ENCODE results near the gene DCAF6. TPM values are rescaled to one million over a fixed set of nuclear protein-coding genes. Genes with fewer than 3 reads are reported as not detected.
"Not testable (repeated sequence)": the region's sequence is repeated elsewhere in the genome, so short reads cannot be mapped to it uniquely, and the experiment has no call there.

DCAF6 gene, protein sequence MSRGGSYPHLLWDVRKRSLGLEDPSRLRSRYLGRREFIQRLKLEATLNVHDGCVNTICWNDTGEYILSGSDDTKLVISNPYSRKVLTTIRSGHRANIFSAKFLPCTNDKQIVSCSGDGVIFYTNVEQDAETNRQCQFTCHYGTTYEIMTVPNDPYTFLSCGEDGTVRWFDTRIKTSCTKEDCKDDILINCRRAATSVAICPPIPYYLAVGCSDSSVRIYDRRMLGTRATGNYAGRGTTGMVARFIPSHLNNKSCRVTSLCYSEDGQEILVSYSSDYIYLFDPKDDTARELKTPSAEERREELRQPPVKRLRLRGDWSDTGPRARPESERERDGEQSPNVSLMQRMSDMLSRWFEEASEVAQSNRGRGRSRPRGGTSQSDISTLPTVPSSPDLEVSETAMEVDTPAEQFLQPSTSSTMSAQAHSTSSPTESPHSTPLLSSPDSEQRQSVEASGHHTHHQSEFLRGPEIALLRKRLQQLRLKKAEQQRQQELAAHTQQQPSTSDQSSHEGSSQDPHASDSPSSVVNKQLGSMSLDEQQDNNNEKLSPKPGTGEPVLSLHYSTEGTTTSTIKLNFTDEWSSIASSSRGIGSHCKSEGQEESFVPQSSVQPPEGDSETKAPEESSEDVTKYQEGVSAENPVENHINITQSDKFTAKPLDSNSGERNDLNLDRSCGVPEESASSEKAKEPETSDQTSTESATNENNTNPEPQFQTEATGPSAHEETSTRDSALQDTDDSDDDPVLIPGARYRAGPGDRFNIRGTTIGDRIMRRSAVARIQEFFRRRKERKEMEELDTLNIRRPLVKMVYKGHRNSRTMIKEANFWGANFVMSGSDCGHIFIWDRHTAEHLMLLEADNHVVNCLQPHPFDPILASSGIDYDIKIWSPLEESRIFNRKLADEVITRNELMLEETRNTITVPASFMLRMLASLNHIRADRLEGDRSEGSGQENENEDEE
- total RNA-seq (100 to 1,000 TPM; 160 to 199 TPM), polyA plus RNA-seq (ENCODE audit: insufficient read depth, low read depth, low replicate concordance) (173 TPM)
- long read RNA-seq, donor 1, partial matches to known transcripts = 13 of 19 reads
- long read RNA-seq, donor 1, other reads (novel, unspliced or antisense) = 0 of 19 reads
- long read RNA-seq, donor 2, partial matches to known transcripts = 0 of 3 reads
- long read RNA-seq, donor 2, other reads (novel, unspliced or antisense) = 0 of 3 reads

DNA sequence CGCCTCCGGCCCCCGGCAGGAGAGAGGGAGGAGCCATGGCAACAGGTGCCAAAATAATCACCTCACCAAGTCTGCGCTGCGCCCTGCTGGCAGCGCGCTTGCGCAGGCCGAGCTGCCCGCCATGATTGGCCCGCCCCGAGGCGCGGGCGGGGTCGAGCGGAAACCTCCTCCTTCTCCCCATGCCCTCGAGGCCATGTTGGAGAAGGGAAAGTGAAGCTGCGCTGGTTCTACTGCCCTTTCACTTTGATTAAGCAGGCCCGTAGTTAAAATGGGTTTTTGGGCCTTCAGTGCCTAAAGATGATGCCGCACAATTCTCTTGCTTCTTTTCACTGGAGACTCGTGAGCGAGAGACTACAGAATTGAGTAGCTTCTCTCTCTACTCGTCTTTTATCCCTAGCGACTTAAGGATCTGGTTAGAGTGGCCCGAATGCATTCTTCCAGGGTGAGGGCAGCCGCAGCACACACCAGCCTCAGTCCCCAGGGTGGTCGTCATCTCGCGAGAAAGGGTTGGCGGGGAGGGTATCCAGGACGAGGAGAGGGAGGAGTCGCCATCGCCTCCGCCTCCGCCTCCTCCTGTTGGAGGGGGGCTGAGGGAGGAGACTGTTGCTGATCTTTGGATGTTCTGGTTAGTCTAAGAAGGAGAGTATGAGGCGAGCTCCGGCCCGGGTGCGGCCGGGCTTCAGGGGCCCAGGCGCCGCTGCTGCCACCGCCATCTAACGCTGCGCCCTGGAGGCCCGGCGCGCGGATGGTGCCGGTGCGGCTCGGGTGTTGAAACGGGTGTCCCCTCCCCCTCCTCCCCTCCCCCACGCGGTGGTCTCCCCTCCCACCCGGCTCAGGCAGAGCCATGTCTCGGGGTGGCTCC lies at the start of gene DCAF6:
Gene DCAF6, plus strand, starts transcription at position 616 of the 862 bp plus-strand sequence. Its CDS starts 229 bp downstream, at position 845.
- DNase-seq = peak; percentile 97
- no peaks in the 10 kb centered on the region for H3K27me3 ChIP-seq
- H3K4me3 ChIP-seq = peak within 1 kb of the TSS; percentile 94 to 96
- TF ChIP-seq, protein P1, sequence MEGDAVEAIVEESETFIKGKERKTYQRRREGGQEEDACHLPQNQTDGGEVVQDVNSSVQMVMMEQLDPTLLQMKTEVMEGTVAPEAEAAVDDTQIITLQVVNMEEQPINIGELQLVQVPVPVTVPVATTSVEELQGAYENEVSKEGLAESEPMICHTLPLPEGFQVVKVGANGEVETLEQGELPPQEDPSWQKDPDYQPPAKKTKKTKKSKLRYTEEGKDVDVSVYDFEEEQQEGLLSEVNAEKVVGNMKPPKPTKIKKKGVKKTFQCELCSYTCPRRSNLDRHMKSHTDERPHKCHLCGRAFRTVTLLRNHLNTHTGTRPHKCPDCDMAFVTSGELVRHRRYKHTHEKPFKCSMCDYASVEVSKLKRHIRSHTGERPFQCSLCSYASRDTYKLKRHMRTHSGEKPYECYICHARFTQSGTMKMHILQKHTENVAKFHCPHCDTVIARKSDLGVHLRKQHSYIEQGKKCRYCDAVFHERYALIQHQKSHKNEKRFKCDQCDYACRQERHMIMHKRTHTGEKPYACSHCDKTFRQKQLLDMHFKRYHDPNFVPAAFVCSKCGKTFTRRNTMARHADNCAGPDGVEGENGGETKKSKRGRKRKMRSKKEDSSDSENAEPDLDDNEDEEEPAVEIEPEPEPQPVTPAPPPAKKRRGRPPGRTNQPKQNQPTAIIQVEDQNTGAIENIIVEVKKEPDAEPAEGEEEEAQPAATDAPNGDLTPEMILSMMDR (IDR thresholded peaks at IDR 0.05) = no peak
- peak; percentile 41 for TF ChIP-seq POLR2A (IDR thresholded peaks at IDR 0.05)
- no peaks in the 10 kb centered on the region for H3K36me3 ChIP-seq (ENCODE audit: low read depth, missing control alignments)
- peak within 1 kb of the TSS; percentile 94 to 99 for H3K27ac ChIP-seq
- H3K4me1 ChIP-seq = peaks cover 22% of the 10 kb centered on the region
- H3K9me3 ChIP-seq = no peaks in the 10 kb centered on the region
- intact Hi-C loops (cut with DNase I; ENCODE audit: low total_unique reads) = no loop called here
- WGBS, 2 donors = 0 to 1% methylated on average over 29 to 52 of the region's 58 CpGs

GRCh38 chr1:167887187-167887586 lies 49.3 kb upstream of the DCAF6 start:
- H3K9me3 ChIP-seq; H3K27me3 ChIP-seq; H3K27ac ChIP-seq; DNase-seq; H3K4me1 ChIP-seq; H3K36me3 ChIP-seq (ENCODE audit: low read depth, missing control alignments); H3K4me3 ChIP-seq; intact Hi-C loops (cut with DNase I; ENCODE audit: low total_unique reads): not testable (repeated sequence)
- WGBS, 2 donors = 88 to 97% methylated on average over 2 of the region's 2 CpGs

GRCh38 chr1:167890400-167890799 lies 46.1 kb upstream of the DCAF6 start:
- Histone ChIP-seq H3K9me3 (no peaks in the 10 kb centered on the region), H3K4me1 (no peaks in the 10 kb centered on the region), H3K36me3 (ENCODE audit: low read depth, missing control alignments) (no peaks in the 10 kb centered on the region), H3K4me3 (no peak overlapping the region), H3K27me3 (no peaks in the 10 kb centered on the region), H3K27ac (no peak overlapping the region)
- TF ChIP-seq, protein P1 (IDR thresholded peaks at IDR 0.05) = no peak
- TF ChIP-seq POLR2A (IDR thresholded peaks at IDR 0.05) = no peak
- DNase-seq = no peak
- intact Hi-C loops (cut with DNase I; ENCODE audit: low total_unique reads) = no loop called here

DNA sequence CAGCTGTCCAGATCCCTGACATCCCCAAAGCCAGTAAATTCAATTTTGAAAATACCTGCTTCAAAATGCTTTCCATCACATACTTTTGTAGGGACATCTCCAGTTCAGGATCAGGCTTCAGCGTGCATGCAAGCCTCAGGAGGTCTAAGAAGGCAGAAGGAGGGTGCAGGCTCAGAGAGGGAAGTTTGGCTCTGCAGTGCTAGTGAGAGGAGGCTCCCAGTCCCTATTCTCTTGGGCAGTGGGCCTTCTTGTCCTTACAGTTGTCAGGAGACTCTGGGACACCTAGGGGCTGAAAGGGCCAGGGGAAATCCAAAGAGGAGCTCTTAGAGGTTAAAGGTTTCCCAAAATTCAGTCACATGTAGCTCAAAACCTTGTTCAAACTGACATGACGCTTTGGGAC lies 42.7 kb upstream of the DCAF6 start:
- Histone ChIP-seq H3K4me1 (no peaks in the 10 kb centered on the region), H3K9me3 (no peaks in the 10 kb centered on the region), H3K36me3 (ENCODE audit: low read depth, missing control alignments) (no peaks in the 10 kb centered on the region), H3K4me3 (no peak overlapping the region), H3K27me3 (no peaks in the 10 kb centered on the region), H3K27ac (no peak overlapping the region)
- no peak for TF ChIP-seq POLR2A (IDR thresholded peaks at IDR 0.05)
- TF ChIP-seq, protein P1 (IDR thresholded peaks at IDR 0.05) = no peak
- DNase-seq = no peak
- intact Hi-C loops (cut with DNase I; ENCODE audit: low total_unique reads) = no loop called here
- 83 to 88% methylated on average over 2 of the region's 2 CpGs for WGBS, 2 donors
